NCI-H82 (cell line): ENCODE data around the gene KCNJ11.
"Not testable (repeated sequence)": the region's sequence is repeated elsewhere in the genome, so short reads cannot be mapped to it uniquely, and the experiment has no call there.

Source experiments
- DNase-seq: peaks from one replicate; lab custom pipeline; 2025; lab: John Stamatoyannopoulos, UW

Gene KCNJ11

GRCh38 chr11:17388609-17389210 is at the start of gene KCNJ11:
TSS of gene KCNJ11 (minus strand) at chr11:17388659. CDS start at chr11:17388091, 568 bp downstream.
- peak; percentile 62 for DNase-seq

- DNase-seq, result no peak
Observed at GRCh38 chr11:17437366-17437765, 48.9 kb upstream of the KCNJ11 start.

GRCh38 chr11:17434108-17434507 is 45.6 kb upstream of the KCNJ11 start:
- peak; percentile 97 for DNase-seq

GRCh38 chr11:17432002-17432401 is 43.5 kb upstream of the KCNJ11 start:
- peak; percentile 90 for DNase-seq

GRCh38 chr11:17431139-17431538 is 42.7 kb upstream of the KCNJ11 start:
- peak; percentile 84 for DNase-seq

GRCh38 chr11:17430616-17431015 is 42.2 kb upstream of the KCNJ11 start:
- no peak for DNase-seq

GRCh38 chr11:17428925-17429324 is 40.5 kb upstream of the KCNJ11 start:
- DNase-seq, result peak; percentile 38

- DNase-seq, result no peak
Observed at GRCh38 chr11:17428261-17428660, 39.8 kb upstream of the KCNJ11 start.

- DNase-seq, result not testable (repeated sequence)
Observed at GRCh38 chr11:17426233-17426632, 37.8 kb upstream of the KCNJ11 start.

- DNase-seq, result peak; percentile 13
Observed at GRCh38 chr11:17423533-17424310, 35.3 kb upstream of the KCNJ11 start.

GRCh38 chr11:17421781-17422180 is 33.3 kb upstream of the KCNJ11 start:
- DNase-seq, result peak; percentile 39

- DNase-seq, result no peak
Observed at GRCh38 chr11:17418444-17419081, 30.1 kb upstream of the KCNJ11 start.

- DNase-seq, result no peak
Observed at GRCh38 chr11:17416492-17416891, 28.0 kb upstream of the KCNJ11 start.

GRCh38 chr11:17415523-17416104 is 27.2 kb upstream of the KCNJ11 start:
- no peak for DNase-seq

- no peak for DNase-seq
Observed at GRCh38 chr11:17414992-17415391, 26.5 kb upstream of the KCNJ11 start.

GRCh38 chr11:17414317-17414737 is 25.9 kb upstream of the KCNJ11 start:
- no peak for DNase-seq

- DNase-seq, result no peak
Observed at GRCh38 chr11:17413414-17414316, 25.2 kb upstream of the KCNJ11 start.

GRCh38 chr11:17412488-17413180 is 24.2 kb upstream of the KCNJ11 start:
- DNase-seq, result peak; percentile 89

GRCh38 chr11:17411418-17411817 is 23.0 kb upstream of the KCNJ11 start:
- no peak for DNase-seq

- DNase-seq, result no peak
Observed at GRCh38 chr11:17410606-17411379, 22.3 kb upstream of the KCNJ11 start.
